Measurements from ENCODE around the gene FGD5.

Gene FGD5

GRCh38 chr3:14789221-14789620 lies 29.5 kb upstream of the FGD5 start:
- Histone ChIP-seq H3K9me3 (ENCODE audit: control insufficient read depth, low read length) (no peaks in the 10 kb centered on the region), H3K36me3 (ENCODE audit: control insufficient read depth, insufficient read depth, low read length) (no peaks in the 10 kb centered on the region), H3K4me1 (ENCODE audit: control insufficient read depth, insufficient read depth, low read length, poor library complexity, severe bottlenecking) (no peaks in the 10 kb centered on the region), H3K4me3 (ENCODE audit: insufficient read depth, low read depth, low read length, poor library complexity, severe bottlenecking) (no peak overlapping the region), H3K27ac (ENCODE audit: insufficient read depth, low read length, poor library complexity, severe bottlenecking) (no peak overlapping the region), H3K27me3 (replicated peaks; ENCODE audit: control insufficient read depth, insufficient read depth, low read length, poor library complexity, severe bottlenecking) (no peaks in the 10 kb centered on the region)
- no peak for DNase-seq

GRCh38 chr3:14789640-14790285 lies 29.0 kb upstream of the FGD5 start:
- no peak overlapping the region for H3K27ac ChIP-seq (ENCODE audit: insufficient read depth, low read length, poor library complexity, severe bottlenecking)
- H3K4me1 ChIP-seq (ENCODE audit: control insufficient read depth, insufficient read depth, low read length, poor library complexity, severe bottlenecking), result no peaks in the 10 kb centered on the region
- H3K36me3 ChIP-seq (ENCODE audit: control insufficient read depth, insufficient read depth, low read length), result no peaks in the 10 kb centered on the region
- no peaks in the 10 kb centered on the region for H3K27me3 ChIP-seq (replicated peaks; ENCODE audit: control insufficient read depth, insufficient read depth, low read length, poor library complexity, severe bottlenecking)
- no peak for DNase-seq
- H3K4me3 ChIP-seq (ENCODE audit: insufficient read depth, low read depth, low read length, poor library complexity, severe bottlenecking), result no peak overlapping the region
- H3K9me3 ChIP-seq (ENCODE audit: control insufficient read depth, low read length), result no peaks in the 10 kb centered on the region

GRCh38 chr3:14791343-14791945 lies 27.3 kb upstream of the FGD5 start:
- Histone ChIP-seq H3K27me3 (replicated peaks; ENCODE audit: control insufficient read depth, insufficient read depth, low read length, poor library complexity, severe bottlenecking) (no peaks in the 10 kb centered on the region), H3K9me3 (ENCODE audit: control insufficient read depth, low read length) (no peaks in the 10 kb centered on the region), H3K36me3 (ENCODE audit: control insufficient read depth, insufficient read depth, low read length) (no peaks in the 10 kb centered on the region), H3K27ac (ENCODE audit: insufficient read depth, low read length, poor library complexity, severe bottlenecking) (no peak overlapping the region), H3K4me1 (ENCODE audit: control insufficient read depth, insufficient read depth, low read length, poor library complexity, severe bottlenecking) (no peaks in the 10 kb centered on the region), H3K4me3 (ENCODE audit: insufficient read depth, low read depth, low read length, poor library complexity, severe bottlenecking) (no peak overlapping the region)
- DNase-seq, result peak in 2 of 3 donors; percentile 9 to 45

GRCh38 chr3:14792691-14793121 lies 26.1 kb upstream of the FGD5 start:
- Histone ChIP-seq H3K4me3 (ENCODE audit: insufficient read depth, low read depth, low read length, poor library complexity, severe bottlenecking) (no peak overlapping the region), H3K27me3 (replicated peaks; ENCODE audit: control insufficient read depth, insufficient read depth, low read length, poor library complexity, severe bottlenecking) (no peaks in the 10 kb centered on the region), H3K9me3 (ENCODE audit: control insufficient read depth, low read length) (no peaks in the 10 kb centered on the region), H3K4me1 (ENCODE audit: control insufficient read depth, insufficient read depth, low read length, poor library complexity, severe bottlenecking) (no peaks in the 10 kb centered on the region), H3K27ac (ENCODE audit: insufficient read depth, low read length, poor library complexity, severe bottlenecking) (no peak overlapping the region), H3K36me3 (ENCODE audit: control insufficient read depth, insufficient read depth, low read length) (no peaks in the 10 kb centered on the region)
- no peak for DNase-seq

GRCh38 chr3:14793126-14793857 lies 25.5 kb upstream of the FGD5 start:
- Histone ChIP-seq H3K4me1 (ENCODE audit: control insufficient read depth, insufficient read depth, low read length, poor library complexity, severe bottlenecking) (no peaks in the 10 kb centered on the region), H3K9me3 (ENCODE audit: control insufficient read depth, low read length) (no peaks in the 10 kb centered on the region), H3K27ac (ENCODE audit: insufficient read depth, low read length, poor library complexity, severe bottlenecking) (no peak overlapping the region), H3K4me3 (ENCODE audit: insufficient read depth, low read depth, low read length, poor library complexity, severe bottlenecking) (no peak overlapping the region), H3K36me3 (ENCODE audit: control insufficient read depth, insufficient read depth, low read length) (no peaks in the 10 kb centered on the region), H3K27me3 (replicated peaks; ENCODE audit: control insufficient read depth, insufficient read depth, low read length, poor library complexity, severe bottlenecking) (no peaks in the 10 kb centered on the region)
- DNase-seq, result no peak

- H3K27ac ChIP-seq (ENCODE audit: insufficient read depth, low read length, poor library complexity, severe bottlenecking), result no peak overlapping the region
- H3K36me3 ChIP-seq (ENCODE audit: control insufficient read depth, insufficient read depth, low read length), result no peaks in the 10 kb centered on the region
- H3K4me1 ChIP-seq (ENCODE audit: control insufficient read depth, insufficient read depth, low read length, poor library complexity, severe bottlenecking), result no peaks in the 10 kb centered on the region
- H3K27me3 ChIP-seq (replicated peaks; ENCODE audit: control insufficient read depth, insufficient read depth, low read length, poor library complexity, severe bottlenecking), result no peaks in the 10 kb centered on the region
- no peaks in the 10 kb centered on the region for H3K9me3 ChIP-seq (ENCODE audit: control insufficient read depth, low read length)
- H3K4me3 ChIP-seq (ENCODE audit: insufficient read depth, low read depth, low read length, poor library complexity, severe bottlenecking), result no peak overlapping the region
- no peak for DNase-seq
Measured at GRCh38 chr3:14793858-14794234, 24.9 kb upstream of the FGD5 start.

- no peaks in the 10 kb centered on the region for H3K9me3 ChIP-seq (ENCODE audit: control insufficient read depth, low read length)
- no peaks in the 10 kb centered on the region for H3K27me3 ChIP-seq (replicated peaks; ENCODE audit: control insufficient read depth, insufficient read depth, low read length, poor library complexity, severe bottlenecking)
- no peaks in the 10 kb centered on the region for H3K36me3 ChIP-seq (ENCODE audit: control insufficient read depth, insufficient read depth, low read length)
- no peak overlapping the region for H3K27ac ChIP-seq (ENCODE audit: insufficient read depth, low read length, poor library complexity, severe bottlenecking)
- no peak overlapping the region for H3K4me3 ChIP-seq (ENCODE audit: insufficient read depth, low read depth, low read length, poor library complexity, severe bottlenecking)
- no peak for DNase-seq
- no peaks in the 10 kb centered on the region for H3K4me1 ChIP-seq (ENCODE audit: control insufficient read depth, insufficient read depth, low read length, poor library complexity, severe bottlenecking)
Measured at GRCh38 chr3:14794435-14794834, 24.3 kb upstream of the FGD5 start.

GRCh38 chr3:14795996-14796395 lies 22.8 kb upstream of the FGD5 start:
- no peak overlapping the region for H3K27ac ChIP-seq (ENCODE audit: insufficient read depth, low read length, poor library complexity, severe bottlenecking)
- DNase-seq, result no peak
- no peak overlapping the region for H3K4me3 ChIP-seq (ENCODE audit: insufficient read depth, low read depth, low read length, poor library complexity, severe bottlenecking)
- no peaks in the 10 kb centered on the region for H3K27me3 ChIP-seq (replicated peaks; ENCODE audit: control insufficient read depth, insufficient read depth, low read length, poor library complexity, severe bottlenecking)
- H3K9me3 ChIP-seq (ENCODE audit: control insufficient read depth, low read length), result no peaks in the 10 kb centered on the region
- no peaks in the 10 kb centered on the region for H3K36me3 ChIP-seq (ENCODE audit: control insufficient read depth, insufficient read depth, low read length)
- no peaks in the 10 kb centered on the region for H3K4me1 ChIP-seq (ENCODE audit: control insufficient read depth, insufficient read depth, low read length, poor library complexity, severe bottlenecking)

GRCh38 chr3:14796403-14797077 lies 22.2 kb upstream of the FGD5 start:
- H3K4me3 ChIP-seq (ENCODE audit: insufficient read depth, low read depth, low read length, poor library complexity, severe bottlenecking), result no peak overlapping the region
- DNase-seq, result no peak
- no peaks in the 10 kb centered on the region for H3K9me3 ChIP-seq (ENCODE audit: control insufficient read depth, low read length)
- H3K27me3 ChIP-seq (replicated peaks; ENCODE audit: control insufficient read depth, insufficient read depth, low read length, poor library complexity, severe bottlenecking), result no peaks in the 10 kb centered on the region
- no peak overlapping the region for H3K27ac ChIP-seq (ENCODE audit: insufficient read depth, low read length, poor library complexity, severe bottlenecking)
- H3K4me1 ChIP-seq (ENCODE audit: control insufficient read depth, insufficient read depth, low read length, poor library complexity, severe bottlenecking), result no peaks in the 10 kb centered on the region
- H3K36me3 ChIP-seq (ENCODE audit: control insufficient read depth, insufficient read depth, low read length), result no peaks in the 10 kb centered on the region

GRCh38 chr3:14797731-14798130 lies 21.0 kb upstream of the FGD5 start:
- DNase-seq, result no peak
- Histone ChIP-seq H3K4me1 (ENCODE audit: control insufficient read depth, insufficient read depth, low read length, poor library complexity, severe bottlenecking) (no peaks in the 10 kb centered on the region), H3K4me3 (ENCODE audit: insufficient read depth, low read depth, low read length, poor library complexity, severe bottlenecking) (no peak overlapping the region), H3K27ac (ENCODE audit: insufficient read depth, low read length, poor library complexity, severe bottlenecking) (no peak overlapping the region), H3K27me3 (replicated peaks; ENCODE audit: control insufficient read depth, insufficient read depth, low read length, poor library complexity, severe bottlenecking) (no peaks in the 10 kb centered on the region), H3K9me3 (ENCODE audit: control insufficient read depth, low read length) (no peaks in the 10 kb centered on the region), H3K36me3 (ENCODE audit: control insufficient read depth, insufficient read depth, low read length) (no peaks in the 10 kb centered on the region)
